Osteocyte (in vitro differentiated cells): ENCODE data around the gene ELF1. TPM values are rescaled to one million over a fixed set of nuclear protein-coding genes. Genes with fewer than 3 reads are reported as not detected.

ENCODE experiments used
- DNase-seq: peaks from one replicate; pipeline ENCODE4 v3.0.0; 2021; ENCODE audit warnings: mixed read lengths; ENCODE audit not compliant: unreplicated experiment; ENCODE audit errors: extremely low spot score
- H3K27ac Mint-ChIP-seq: one replicate; pipeline ENCODE4 v1.8.0; 2021; ENCODE audit warnings: mild to moderate bottlenecking, mixed read lengths; ENCODE audit not compliant: unreplicated experiment
- H3K27me3 Mint-ChIP-seq: one replicate; pipeline ENCODE4 v1.8.0; 2021; ENCODE audit warnings: mixed read lengths; ENCODE audit not compliant: unreplicated experiment
- H3K36me3 Mint-ChIP-seq: one replicate; pipeline ENCODE4 v1.8.0; 2021; ENCODE audit warnings: mixed read lengths; ENCODE audit not compliant: unreplicated experiment
- H3K4me1 Mint-ChIP-seq: one replicate; pipeline ENCODE4 v1.8.0; 2021; ENCODE audit warnings: mixed read lengths; ENCODE audit not compliant: unreplicated experiment
- H3K4me3 Mint-ChIP-seq: one replicate; pipeline ENCODE4 v1.8.0; 2021; ENCODE audit warnings: mild to moderate bottlenecking, moderate library complexity, mixed read lengths; ENCODE audit not compliant: unreplicated experiment
- H3K9me3 Mint-ChIP-seq: one replicate; pipeline ENCODE4 v1.8.0; 2021; ENCODE audit warnings: mixed read lengths; ENCODE audit not compliant: unreplicated experiment
- total RNA-seq: library from RNA; stranded (reverse); gene quantifications from 2 replicates; pipeline ENCODE4 v1.2.1, GENCODE V29; 2021
- TF ChIP-seq, protein P1 (sequence below): fragments of 200-600 bp; sonication (generic); IDR thresholded peaks from 2 replicates; pipeline ENCODE4 v1.5.0; 2021; ENCODE audit warnings: antibody characterized with exemption, mild to moderate bottlenecking, moderate library complexity

The ELF1 gene
- total RNA-seq, 1 donor from 2014 or later, result 52.6 TPM

DNA sequence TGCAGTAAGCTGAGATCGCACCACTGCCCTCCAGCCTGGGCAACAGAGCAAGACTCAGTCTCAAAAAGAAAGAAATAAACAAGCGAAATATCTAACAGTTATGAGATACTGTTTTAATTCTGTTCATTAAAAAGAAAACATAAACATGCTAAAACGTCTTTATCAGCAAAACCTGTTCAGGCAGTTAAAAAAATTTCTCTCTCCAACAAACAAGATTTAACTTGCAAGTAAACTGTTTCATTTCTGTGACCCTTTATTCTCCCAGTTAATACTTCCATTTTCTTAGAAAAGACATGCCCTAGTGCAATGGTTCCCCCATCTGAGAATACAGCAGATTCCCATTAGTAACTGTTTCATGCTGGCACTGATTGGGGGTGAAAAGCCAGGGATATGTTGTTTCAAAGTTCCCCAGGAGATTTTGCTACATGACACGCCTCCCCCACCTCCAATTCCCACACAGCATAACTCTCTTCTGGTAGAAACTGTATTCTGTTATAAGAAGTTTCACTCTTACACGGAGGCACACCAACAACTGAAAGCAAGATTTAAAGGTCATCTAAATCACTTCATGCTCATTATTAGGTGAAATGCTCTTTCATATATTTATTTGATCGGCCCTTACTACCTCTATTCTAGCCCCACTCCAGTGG lies 24.4 kb downstream of the ELF1 start:
- Mint-ChIP-seq H3K36me3 (no peaks in the 10 kb centered on the region), H3K27ac (no peak overlapping the region), H3K27me3 (no peaks in the 10 kb centered on the region), H3K4me3 (no peak overlapping the region), H3K9me3 (no peaks in the 10 kb centered on the region), H3K4me1 (peaks cover 13% of the 10 kb centered on the region)
- TF ChIP-seq, protein P1, sequence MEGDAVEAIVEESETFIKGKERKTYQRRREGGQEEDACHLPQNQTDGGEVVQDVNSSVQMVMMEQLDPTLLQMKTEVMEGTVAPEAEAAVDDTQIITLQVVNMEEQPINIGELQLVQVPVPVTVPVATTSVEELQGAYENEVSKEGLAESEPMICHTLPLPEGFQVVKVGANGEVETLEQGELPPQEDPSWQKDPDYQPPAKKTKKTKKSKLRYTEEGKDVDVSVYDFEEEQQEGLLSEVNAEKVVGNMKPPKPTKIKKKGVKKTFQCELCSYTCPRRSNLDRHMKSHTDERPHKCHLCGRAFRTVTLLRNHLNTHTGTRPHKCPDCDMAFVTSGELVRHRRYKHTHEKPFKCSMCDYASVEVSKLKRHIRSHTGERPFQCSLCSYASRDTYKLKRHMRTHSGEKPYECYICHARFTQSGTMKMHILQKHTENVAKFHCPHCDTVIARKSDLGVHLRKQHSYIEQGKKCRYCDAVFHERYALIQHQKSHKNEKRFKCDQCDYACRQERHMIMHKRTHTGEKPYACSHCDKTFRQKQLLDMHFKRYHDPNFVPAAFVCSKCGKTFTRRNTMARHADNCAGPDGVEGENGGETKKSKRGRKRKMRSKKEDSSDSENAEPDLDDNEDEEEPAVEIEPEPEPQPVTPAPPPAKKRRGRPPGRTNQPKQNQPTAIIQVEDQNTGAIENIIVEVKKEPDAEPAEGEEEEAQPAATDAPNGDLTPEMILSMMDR, result no peak
- DNase-seq, result no peak

DNA sequence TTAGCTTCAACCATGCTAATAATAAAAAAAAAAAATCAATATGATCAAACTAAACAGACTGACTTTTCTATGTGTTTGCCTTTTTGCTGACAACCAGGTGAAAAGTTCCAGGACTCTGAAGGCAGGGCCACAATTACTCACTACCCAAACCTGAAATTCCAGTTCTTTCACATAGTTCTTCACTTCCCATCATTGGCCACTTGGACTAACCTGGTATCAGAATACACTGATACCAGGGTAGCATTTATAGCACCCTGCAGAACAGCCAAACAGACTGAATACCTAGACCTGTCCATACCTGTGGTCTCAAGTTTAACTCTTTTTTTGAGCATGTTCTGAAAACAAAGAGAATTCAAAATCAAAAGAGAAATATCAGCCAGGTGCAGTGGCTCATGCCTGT lies 25.1 kb downstream of the ELF1 start:
- Mint-ChIP-seq H3K27me3 (no peaks in the 10 kb centered on the region), H3K4me3 (no peak overlapping the region), H3K4me1 (peaks cover 13% of the 10 kb centered on the region), H3K9me3 (no peaks in the 10 kb centered on the region), H3K27ac (no peak overlapping the region), H3K36me3 (no peaks in the 10 kb centered on the region)
- TF ChIP-seq, protein P1, result no peak
- DNase-seq, result no peak

DNA sequence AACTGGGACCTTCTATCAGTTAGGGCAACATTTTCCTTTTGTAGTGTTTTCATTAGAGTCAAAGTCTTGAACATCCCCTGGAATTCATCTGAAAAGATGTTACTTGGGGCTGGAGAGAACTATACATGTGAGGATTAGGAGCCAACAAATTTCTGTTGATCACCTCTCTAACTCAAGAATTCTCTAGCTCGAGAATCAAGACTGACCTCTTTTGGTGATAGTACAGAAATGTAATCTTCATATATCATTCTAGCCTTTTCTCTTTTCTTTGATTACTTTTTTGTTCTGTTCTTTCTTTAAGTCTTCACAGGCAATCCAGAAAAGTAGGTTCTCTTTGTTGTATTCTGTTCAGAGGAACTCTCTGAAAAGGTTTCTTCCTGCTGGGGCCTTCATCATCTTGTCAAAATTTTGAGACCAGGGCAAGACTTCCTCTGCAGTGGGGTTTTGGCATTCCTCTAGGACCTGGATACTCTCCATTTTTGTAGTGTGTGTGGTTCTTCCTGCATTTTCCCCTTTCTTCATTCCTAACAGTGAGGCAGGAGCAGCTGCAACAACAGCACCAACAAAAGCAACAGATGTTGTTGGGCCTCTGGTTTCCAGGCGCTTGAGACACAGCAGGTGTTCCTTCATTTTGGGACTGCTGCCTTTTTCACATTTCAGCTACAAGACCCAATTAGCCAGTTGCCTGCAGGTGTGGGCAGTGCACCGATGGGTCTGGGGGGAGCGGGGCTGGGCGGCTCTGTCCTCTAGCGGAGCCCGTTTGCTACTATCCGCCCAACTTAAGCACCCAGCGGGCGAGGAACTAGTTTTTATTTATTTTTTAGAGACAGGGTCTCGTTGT lies 26.2 kb downstream of the ELF1 start:
- no peak for DNase-seq
- Mint-ChIP-seq H3K4me1 (peaks cover 15% of the 10 kb centered on the region), H3K36me3 (no peaks in the 10 kb centered on the region), H3K4me3 (no peak overlapping the region), H3K9me3 (no peaks in the 10 kb centered on the region), H3K27ac (peak overlapping the region; percentile 75), H3K27me3 (no peaks in the 10 kb centered on the region)
- TF ChIP-seq, protein P1, result peak; percentile 15

DNA sequence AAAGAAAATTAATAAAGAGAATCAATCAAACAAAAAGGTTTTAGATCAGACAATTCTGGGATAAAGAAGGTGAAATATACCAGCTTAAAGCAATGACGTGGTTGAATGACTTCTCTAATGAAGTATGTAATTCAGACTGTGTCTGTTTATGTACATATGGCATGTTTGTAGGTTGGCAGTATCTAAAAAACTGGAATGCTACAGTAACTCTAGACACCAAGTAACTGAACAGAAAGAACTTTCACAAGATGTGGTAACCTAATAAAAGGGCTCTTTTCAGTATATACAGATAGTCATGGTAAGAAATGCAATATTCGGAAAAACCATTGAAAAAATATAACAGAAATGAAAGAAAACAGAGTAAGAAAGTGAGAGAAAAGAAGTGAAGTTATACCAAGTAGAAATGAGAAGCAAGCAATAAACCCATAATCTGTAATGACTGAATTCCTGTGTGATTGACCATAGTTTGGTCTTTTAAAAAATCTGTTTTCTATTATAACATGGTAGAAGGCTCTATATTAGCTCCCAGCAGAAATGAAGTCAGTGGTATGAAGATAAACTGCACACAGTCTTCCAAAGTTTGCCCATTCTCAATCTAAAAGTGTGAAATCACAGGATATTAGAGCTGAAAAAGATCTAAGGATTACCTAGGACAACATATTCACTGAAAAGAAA lies 31.4 kb downstream of the ELF1 start:
- Mint-ChIP-seq H3K27me3 (no peaks in the 10 kb centered on the region), H3K4me1 (peaks cover 37% of the 10 kb centered on the region), H3K4me3 (no peak overlapping the region), H3K9me3 (no peaks in the 10 kb centered on the region), H3K36me3 (no peaks in the 10 kb centered on the region), H3K27ac (no peak overlapping the region)
- TF ChIP-seq, protein P1, result no peak
- DNase-seq, result no peak
